H9 (cell line): Measurements from ENCODE around the gene ERN1. TPM values are rescaled to one million over a fixed set of nuclear protein-coding genes. Genes with fewer than 3 reads are reported as not detected.

Source experiments
- DNase-seq: peaks from one replicate; pipeline ENCODE4 v3.0.0-alpha.2; 2017
- H2AFZ ChIP-seq: one replicate; pipeline ENCODE4 v1.6.1; 2013; ENCODE audit warnings: mild to moderate bottlenecking, low read length, control low read depth, moderate library complexity
- H2AK5ac ChIP-seq: 2 replicates; pipeline ENCODE4 v1.6.1; 2013; ENCODE audit warnings: low read length, control low read depth, mixed read lengths; ENCODE audit not compliant: insufficient read length
- H2BK120ac ChIP-seq: one replicate; pipeline ENCODE4 v1.6.1; 2013; ENCODE audit warnings: low read depth, mild to moderate bottlenecking, low read length, control low read depth, inconsistent platforms; ENCODE audit not compliant: poor library complexity, severe bottlenecking
- H2BK12ac ChIP-seq: 2 replicates; pipeline ENCODE4 v1.6.1; 2013; ENCODE audit warnings: low read length, control low read depth, mixed read lengths, low read depth; ENCODE audit not compliant: insufficient read length
- H2BK15ac ChIP-seq: 2 replicates; pipeline ENCODE4 v1.6.1; 2013; ENCODE audit warnings: low read depth, low read length, control low read depth
- H2BK20ac ChIP-seq: one replicate; pipeline ENCODE4 v1.6.1; 2013; ENCODE audit warnings: low read depth, mild to moderate bottlenecking, low read length, control low read depth, inconsistent platforms; ENCODE audit not compliant: poor library complexity, severe bottlenecking
- H2BK5ac ChIP-seq: 2 replicates; pipeline ENCODE4 v1.6.1; 2013; ENCODE audit warnings: low read length, control low read depth, mixed read lengths; ENCODE audit not compliant: insufficient read length
- H3K14ac ChIP-seq: 2 replicates; pipeline ENCODE4 v1.6.1; 2013; ENCODE audit warnings: low read length, control low read depth; ENCODE audit not compliant: insufficient read depth
- H3K18ac ChIP-seq: 2 replicates; pipeline ENCODE4 v1.6.1; 2013; ENCODE audit warnings: low read depth, mild to moderate bottlenecking, mixed read lengths, low read length, control low read depth; ENCODE audit not compliant: insufficient read length
- H3K23ac ChIP-seq: 2 replicates; pipeline ENCODE4 v1.6.1; 2013; ENCODE audit warnings: low read length, control low read depth, mixed read lengths, low read depth; ENCODE audit not compliant: insufficient read length
- H3K23me2 ChIP-seq: 2 replicates; pipeline ENCODE4 v1.6.1; 2013; ENCODE audit warnings: low read depth, mild to moderate bottlenecking, mixed read lengths, low read length, control low read depth; ENCODE audit not compliant: insufficient read length, poor library complexity, severe bottlenecking
- H3K27ac ChIP-seq: 2 replicates; pipeline ENCODE4 v1.5.1; 2013; ENCODE audit warnings: low read length, control low read depth, mixed read lengths, low read depth; ENCODE audit not compliant: insufficient read length
- H3K27me3 ChIP-seq: 2 replicates; pipeline ENCODE4 v1.6.1; 2013; ENCODE audit warnings: low read length, control low read depth, inconsistent platforms; ENCODE audit not compliant: insufficient read depth
- H3K4ac ChIP-seq: 2 replicates; pipeline ENCODE4 v1.6.1; 2013; ENCODE audit warnings: low read depth, mild to moderate bottlenecking, control low read depth, inconsistent platforms, low read length, moderate library complexity
- H3K4me1 ChIP-seq: 2 replicates; pipeline ENCODE4 v1.6.1; 2013; ENCODE audit warnings: low read length, control low read depth, inconsistent platforms; ENCODE audit not compliant: insufficient read depth
- H3K4me2 ChIP-seq: 2 replicates; pipeline ENCODE4 v1.6.1; 2013; ENCODE audit warnings: low read length, control low read depth, mixed read lengths; ENCODE audit not compliant: insufficient read length, insufficient read depth
- H3K56ac ChIP-seq: 2 replicates; pipeline ENCODE4 v1.6.1; 2013; ENCODE audit warnings: low read depth, mild to moderate bottlenecking, mixed read lengths, low read length, control low read depth; ENCODE audit not compliant: insufficient read length
- H3K79me1 ChIP-seq: 2 replicates; pipeline ENCODE4 v1.6.1; 2013; ENCODE audit warnings: low read depth, mild to moderate bottlenecking, moderate library complexity, low read length, control low read depth, inconsistent platforms; ENCODE audit not compliant: insufficient read depth, poor library complexity, severe bottlenecking
- H3K79me2 ChIP-seq: 2 replicates; pipeline ENCODE4 v1.6.1; 2013; ENCODE audit warnings: low read length, control low read depth, inconsistent platforms; ENCODE audit not compliant: insufficient read depth
- H3K9ac ChIP-seq: 2 replicates; pipeline ENCODE4 v1.6.1; 2013; ENCODE audit warnings: low read length, control low read depth, mixed read lengths; ENCODE audit not compliant: insufficient read length; ENCODE audit errors: extremely low read depth
- H3K9me3 ChIP-seq: one replicate; pipeline ENCODE4 v1.6.1; 2013; ENCODE audit warnings: low read depth, low read length, inconsistent platforms; ENCODE audit not compliant: control insufficient read depth
- H3T11ph ChIP-seq: one replicate; pipeline ENCODE4 v1.6.1; 2013; ENCODE audit warnings: mild to moderate bottlenecking, low read length, control low read depth, inconsistent platforms
- H4K20me1 ChIP-seq: one replicate; pipeline ENCODE4 v1.6.1; 2013; ENCODE audit not compliant: control insufficient read depth, insufficient read length, insufficient read depth
- H4K5ac ChIP-seq: 2 replicates; pipeline ENCODE4 v1.6.1; 2013; ENCODE audit warnings: low read depth, mild to moderate bottlenecking, mixed read lengths, low read length, control low read depth; ENCODE audit not compliant: insufficient read length
- H4K8ac ChIP-seq: replicated peaks from 2 replicates; pipeline ENCODE4 v1.6.1; 2013; ENCODE audit warnings: low read length, control low read depth, mixed read lengths, low read depth; ENCODE audit not compliant: insufficient read length
- H4K91ac ChIP-seq: 2 replicates; pipeline ENCODE4 v1.6.1; 2013; ENCODE audit warnings: low read depth, mild to moderate bottlenecking, moderate library complexity, mixed read lengths, low read length, control low read depth; ENCODE audit not compliant: insufficient read length
- H3K27ac Mint-ChIP-seq, 3 experiments: 2 replicates in 2 of 3; 3 replicates in 1 of 3; pipeline ENCODE4 v1.8.0; 2020 to 2021; ENCODE audit warnings: mixed read lengths in 3 of 3, mild to moderate bottlenecking in 1 of 3, moderate library complexity in 1 of 3
- H3K27me3 Mint-ChIP-seq: 2 replicates; pipeline ENCODE4 v1.8.0; 2021; ENCODE audit warnings: low read depth, mild to moderate bottlenecking, moderate library complexity, mixed read lengths
- H3K36me3 Mint-ChIP-seq, 3 experiments: 2 replicates in 2 of 3; 3 replicates in 1 of 3; pipeline ENCODE4 v1.8.0; 2020 to 2021; ENCODE audit warnings: low read depth in 3 of 3, mixed read lengths in 3 of 3; ENCODE audit not compliant: insufficient read depth in 1 of 3
- H3K4me1 Mint-ChIP-seq, 2 experiments: 2 replicates each; pipeline ENCODE4 v1.8.0; 2020; ENCODE audit warnings: mixed read lengths in 2 of 2
- H3K4me3 Mint-ChIP-seq, 2 experiments: 2 replicates in 1 of 2; 3 replicates in 1 of 2; pipeline ENCODE4 v1.8.0; 2020 to 2021; ENCODE audit warnings: mild to moderate bottlenecking in 2 of 2, mixed read lengths in 2 of 2, moderate library complexity in 1 of 2
- H3K9me3 Mint-ChIP-seq, 2 experiments: 2 replicates in 1 of 2; 3 replicates in 1 of 2; pipeline ENCODE4 v1.8.0; 2020; ENCODE audit warnings: mild to moderate bottlenecking in 2 of 2, mixed read lengths in 2 of 2, moderate library complexity in 1 of 2
- WGBS: extraction: QIAGEN DNeasy Blood & Tissue Kit; methylation state at CpG from one replicate; pipeline ENCODE4 v1.1.7; 2013; ENCODE audit warnings: missing lambda C conversion rate, low lambda C conversion rate, mixed read lengths; ENCODE audit not compliant: insufficient read length; ENCODE audit errors: extremely low coverage; 5-methylcytosine and 5-hydroxymethylcytosine counted together
- total RNA-seq: library from RNA; stranded (reverse); gene quantifications from 2 replicates; pipeline ENCODE4 v1.2.1, GENCODE V29; 2021
- TF ChIP-seq, protein P1 (sequence below): fragments of 200-600 bp; sonication (generic); conservative IDR thresholded peaks from 3 replicates; pipeline ENCODE4 v1.8.0; 2021; ENCODE audit warnings: antibody characterized with exemption, mild to moderate bottlenecking

ERN1 gene
- total RNA-seq, 1 experiment from 2014 or later, result 5.0 TPM

DNA sequence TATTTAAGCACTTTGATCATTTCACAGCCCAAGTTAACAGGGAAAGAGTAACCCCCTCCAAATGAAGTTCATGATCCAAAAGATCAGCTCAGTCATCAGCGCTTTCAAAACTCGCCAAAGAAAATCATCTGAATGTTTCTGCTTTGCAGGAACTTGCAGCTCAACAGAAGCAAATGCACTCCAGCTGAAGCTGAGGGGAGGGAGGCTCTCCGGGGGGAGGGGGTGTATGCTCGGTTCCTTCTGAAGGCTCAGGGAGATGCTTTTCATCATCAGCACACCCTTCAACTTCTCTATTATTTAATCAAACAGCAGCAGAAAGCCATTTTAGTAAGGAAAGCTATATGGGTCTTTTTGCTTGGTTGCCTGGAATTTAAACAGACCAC is 24.4 kb upstream of the ERN1 start:
- H3K4me3 Mint-ChIP-seq, result no peak overlapping the region
- Histone ChIP-seq H2BK120ac (no peak overlapping the region), H3K9ac (no peak overlapping the region), H3K4me2 (no peak overlapping the region), H4K20me1 (no peaks in the 10 kb centered on the region), H3K56ac (no peak overlapping the region), H3K14ac (no peak overlapping the region), H3K27ac (no peak overlapping the region), H2AK5ac (no peak overlapping the region), H2BK12ac (no peak overlapping the region), H3T11ph (no peak overlapping the region), H2BK15ac (no peak overlapping the region), H3K79me1 (no peaks in the 10 kb centered on the region), H3K23me2 (no peaks in the 10 kb centered on the region), H3K23ac (no peak overlapping the region), H3K9me3 (no peaks in the 10 kb centered on the region), H4K5ac (no peak overlapping the region), H2BK20ac (no peak overlapping the region), H3K4ac (no peak overlapping the region), H3K27me3 (no peaks in the 10 kb centered on the region), H3K4me1 (peaks cover 3% of the 10 kb centered on the region; the same call in 1 of the 2 replicates), H4K8ac (no peak overlapping the region), H3K79me2 (no peaks in the 10 kb centered on the region), H2AFZ (no peak overlapping the region), H3K18ac (no peak overlapping the region), H2BK5ac (no peak overlapping the region), H4K91ac (no peak overlapping the region)
- peaks cover 24 to 27% of the 10 kb centered on the region in 2 experiments for H3K4me1 Mint-ChIP-seq
- no peaks in the 10 kb centered on the region for H3K27me3 Mint-ChIP-seq
- TF ChIP-seq, protein P1, sequence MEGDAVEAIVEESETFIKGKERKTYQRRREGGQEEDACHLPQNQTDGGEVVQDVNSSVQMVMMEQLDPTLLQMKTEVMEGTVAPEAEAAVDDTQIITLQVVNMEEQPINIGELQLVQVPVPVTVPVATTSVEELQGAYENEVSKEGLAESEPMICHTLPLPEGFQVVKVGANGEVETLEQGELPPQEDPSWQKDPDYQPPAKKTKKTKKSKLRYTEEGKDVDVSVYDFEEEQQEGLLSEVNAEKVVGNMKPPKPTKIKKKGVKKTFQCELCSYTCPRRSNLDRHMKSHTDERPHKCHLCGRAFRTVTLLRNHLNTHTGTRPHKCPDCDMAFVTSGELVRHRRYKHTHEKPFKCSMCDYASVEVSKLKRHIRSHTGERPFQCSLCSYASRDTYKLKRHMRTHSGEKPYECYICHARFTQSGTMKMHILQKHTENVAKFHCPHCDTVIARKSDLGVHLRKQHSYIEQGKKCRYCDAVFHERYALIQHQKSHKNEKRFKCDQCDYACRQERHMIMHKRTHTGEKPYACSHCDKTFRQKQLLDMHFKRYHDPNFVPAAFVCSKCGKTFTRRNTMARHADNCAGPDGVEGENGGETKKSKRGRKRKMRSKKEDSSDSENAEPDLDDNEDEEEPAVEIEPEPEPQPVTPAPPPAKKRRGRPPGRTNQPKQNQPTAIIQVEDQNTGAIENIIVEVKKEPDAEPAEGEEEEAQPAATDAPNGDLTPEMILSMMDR, result no peak
- peak overlapping the region in 1 of 3 experiments; percentile 83; a peak in 2 of 7 replicates for H3K27ac Mint-ChIP-seq
- no peaks in the 10 kb centered on the region for H3K9me3 Mint-ChIP-seq
- WGBS, result no CpG with 5 or more reads among the region's 4 CpGs
- no peak for DNase-seq
- H3K36me3 Mint-ChIP-seq, result peaks cover 0 to 17% (median 2%) of the 10 kb centered on the region in 3 experiments; a peak in 4 of 7 replicates
